HG03565 (cell line): ENCODE data around the gene OPN1MW3.
A peak's percentile ranks its signal among the peaks of the same experiment; 100 is the strongest.
"Not testable (repeated sequence)": the region's sequence is repeated elsewhere in the genome, so short reads cannot be mapped to it uniquely, and the experiment has no call there.

ENCODE experiments used
- ATAC-seq: cut with Tn5 transposase; IDR thresholded peaks from one replicate; pipeline ENCODE4 v1.9.1; 2021; ENCODE audit warnings: mild to moderate bottlenecking, moderate library complexity; ENCODE audit not compliant: unreplicated experiment

Gene OPN1MW3

DNA sequence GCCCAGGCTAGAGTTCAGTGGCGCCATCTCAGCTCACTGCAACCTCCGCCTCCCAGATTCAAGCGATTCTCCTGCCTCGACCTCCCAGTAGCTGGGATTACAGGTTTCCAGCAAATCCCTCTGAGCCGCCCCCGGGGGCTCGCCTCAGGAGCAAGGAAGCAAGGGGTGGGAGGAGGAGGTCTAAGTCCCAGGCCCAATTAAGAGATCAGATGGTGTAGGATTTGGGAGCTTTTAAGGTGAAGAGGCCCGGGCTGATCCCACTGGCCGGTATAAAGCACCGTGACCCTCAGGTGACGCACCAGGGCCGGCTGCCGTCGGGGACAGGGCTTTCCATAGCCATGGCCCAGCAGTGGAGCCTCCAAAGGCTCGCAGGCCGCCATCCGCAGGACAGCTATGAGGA is at the start of gene OPN1MW3:
Gene OPN1MW3 (plus strand): TSS at position 301 of the 400 bp plus-strand sequence. CDS start 38 bp downstream, at position 339.
- not testable (repeated sequence) for ATAC-seq

- peak; percentile 84 for ATAC-seq
Measured at GRCh38 chrX:154209670-154210418, 47.5 kb upstream of the OPN1MW3 start.

- not testable (repeated sequence) for ATAC-seq
Measured at GRCh38 chrX:154211057-154211456, 46.3 kb upstream of the OPN1MW3 start.

GRCh38 chrX:154211499-154211898 is 45.9 kb upstream of the OPN1MW3 start:
- not testable (repeated sequence) for ATAC-seq

- ATAC-seq: not testable (repeated sequence)
Measured at GRCh38 chrX:154219456-154219855, 37.9 kb upstream of the OPN1MW3 start, which contains the start of gene OPN1MW2. Gene OPN1MW2 (plus strand): TSS chrX:154219756. CDS start chrX:154219816, 60 bp downstream.

DNA sequence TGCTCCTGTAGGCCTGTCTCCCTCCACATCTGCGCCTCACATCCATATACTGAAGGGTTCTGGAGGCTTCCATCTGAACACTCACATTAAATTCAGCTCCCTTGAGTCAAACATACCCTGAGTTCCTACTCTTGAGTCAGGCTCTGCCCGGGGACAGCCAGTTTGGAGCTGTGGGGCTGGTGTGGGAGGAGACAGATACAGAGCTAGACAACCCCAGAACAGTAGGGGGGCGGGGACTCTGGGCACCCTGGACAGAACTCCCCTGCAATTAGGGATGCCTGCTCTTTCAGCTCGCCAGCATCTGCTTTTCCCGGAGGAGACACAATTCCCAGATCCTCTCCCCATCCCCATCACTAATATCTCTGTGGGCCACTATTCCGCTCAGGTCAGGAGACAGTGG is 32.1 kb upstream of the OPN1MW3 start:
- not testable (repeated sequence) for ATAC-seq

GRCh38 chrX:154226706-154227105 is 30.7 kb upstream of the OPN1MW3 start:
- not testable (repeated sequence) for ATAC-seq

GRCh38 chrX:154231443-154231842 is 25.9 kb upstream of the OPN1MW3 start:
- not testable (repeated sequence) for ATAC-seq

- ATAC-seq: not testable (repeated sequence)
Measured at GRCh38 chrX:154233620-154234019, 23.8 kb upstream of the OPN1MW3 start.

DNA sequence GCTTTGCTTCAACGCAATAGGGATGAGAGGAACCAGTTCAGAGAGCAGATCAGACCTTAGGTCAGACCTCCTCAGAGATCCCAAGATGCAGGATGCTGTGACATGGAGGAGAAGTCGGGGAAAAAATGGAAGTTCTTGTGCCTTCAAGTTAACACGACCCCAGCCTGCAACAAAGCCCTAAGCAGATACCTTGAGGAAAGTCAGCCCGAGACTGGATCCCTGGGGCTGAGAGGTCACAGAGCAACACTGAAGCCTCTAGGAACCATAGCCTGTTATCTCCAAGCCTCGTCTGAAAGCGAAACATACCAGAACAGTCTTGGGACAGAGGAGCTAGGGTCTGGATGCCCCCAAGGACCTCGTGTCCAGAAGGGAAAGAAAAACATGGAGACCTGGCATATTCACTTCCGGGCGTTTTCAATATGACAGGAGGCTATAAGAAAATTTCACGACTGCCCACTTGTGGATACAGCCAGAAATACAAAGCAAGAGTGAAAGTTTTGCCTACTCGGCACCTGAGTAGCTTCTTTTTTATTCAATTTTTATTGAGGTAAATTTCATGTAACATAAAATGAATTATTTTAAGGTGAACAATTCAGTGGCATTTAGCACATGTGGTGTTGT is 18.3 kb upstream of the OPN1MW3 start:
- ATAC-seq: not testable (repeated sequence)

DNA sequence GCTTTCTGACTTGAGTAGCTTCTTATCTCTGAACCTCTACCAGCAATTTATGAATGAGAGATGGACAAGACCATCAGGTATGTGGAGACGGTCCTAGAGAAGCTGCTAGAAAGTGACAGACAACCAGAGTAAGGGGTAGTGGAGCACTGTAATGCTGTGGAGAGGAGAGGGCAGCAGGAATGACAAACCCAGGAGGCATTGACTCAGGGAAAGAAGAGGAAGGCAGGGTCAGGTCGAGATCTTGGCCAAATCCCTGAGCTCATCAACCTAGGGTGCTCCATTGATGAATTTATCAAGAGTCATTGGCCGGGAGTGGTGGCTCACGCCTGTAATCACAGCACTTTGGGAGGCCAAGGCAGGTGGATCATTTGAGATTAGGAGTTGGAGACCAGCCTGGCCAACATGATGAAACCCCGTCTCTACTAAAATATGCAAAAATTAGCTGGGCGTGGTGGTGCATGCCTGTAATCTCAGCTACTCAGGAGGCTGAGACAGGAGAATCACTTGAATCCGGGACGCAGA is 17.3 kb upstream of the OPN1MW3 start:
- ATAC-seq: not testable (repeated sequence)

DNA sequence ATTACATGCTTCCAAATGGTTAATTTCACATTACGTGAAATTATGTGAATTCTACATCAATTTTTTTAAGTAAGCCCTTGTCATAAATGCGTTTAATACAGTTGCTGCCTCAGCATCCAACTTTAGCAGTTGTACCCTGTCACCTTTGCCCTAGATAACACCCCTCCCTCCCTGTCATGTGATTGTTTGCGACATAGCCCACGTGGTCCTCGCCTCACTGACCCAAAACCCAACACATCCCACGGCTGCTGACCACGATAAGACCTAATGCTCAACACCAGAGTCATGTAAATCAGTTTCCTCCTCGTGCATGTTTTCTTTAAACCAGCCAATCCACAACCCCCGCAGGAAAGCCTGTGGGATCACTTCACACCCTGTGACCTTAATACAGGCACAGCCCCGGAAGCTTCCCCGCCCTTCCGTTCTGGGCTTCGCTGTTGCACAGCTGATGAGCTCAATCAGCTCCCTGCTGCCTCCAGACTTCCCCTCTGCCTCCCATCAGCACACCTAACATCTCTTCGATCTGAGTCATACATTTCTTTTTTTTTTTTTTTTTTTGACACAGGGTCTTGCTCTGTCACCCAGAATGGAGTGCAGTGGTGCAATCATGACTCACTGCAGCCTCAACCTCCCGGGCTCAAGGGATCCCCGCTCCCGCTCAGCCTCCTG is 9.9 kb upstream of the OPN1MW3 start:
- peak; percentile 43 for ATAC-seq

- not testable (repeated sequence) for ATAC-seq
Measured at GRCh38 chrX:154248076-154248475, 9.3 kb upstream of the OPN1MW3 start.

DNA sequence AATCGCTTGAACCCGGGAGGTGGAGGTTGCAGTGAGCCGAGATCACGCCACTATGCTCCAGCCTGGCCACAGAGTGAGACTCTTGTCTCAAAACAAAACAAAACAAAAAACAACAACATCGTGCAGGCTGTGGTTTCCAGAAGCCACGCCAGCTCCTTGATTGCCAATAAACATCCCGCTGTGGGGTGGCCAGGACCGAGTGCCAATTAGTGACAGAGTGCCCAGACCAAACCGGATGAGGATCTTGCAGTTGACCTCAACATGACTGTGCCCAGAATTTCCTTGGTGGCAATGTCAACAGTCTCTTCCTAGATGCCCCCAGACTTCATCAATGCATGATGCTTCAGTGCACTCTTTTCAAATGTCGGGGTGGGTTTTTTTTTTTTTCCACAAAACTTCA is 1.3 kb downstream of the OPN1MW3 start:
- ATAC-seq: not testable (repeated sequence)

GRCh38 chrX:154263072-154263471 is 5.7 kb downstream of the OPN1MW3 start:
- not testable (repeated sequence) for ATAC-seq

DNA sequence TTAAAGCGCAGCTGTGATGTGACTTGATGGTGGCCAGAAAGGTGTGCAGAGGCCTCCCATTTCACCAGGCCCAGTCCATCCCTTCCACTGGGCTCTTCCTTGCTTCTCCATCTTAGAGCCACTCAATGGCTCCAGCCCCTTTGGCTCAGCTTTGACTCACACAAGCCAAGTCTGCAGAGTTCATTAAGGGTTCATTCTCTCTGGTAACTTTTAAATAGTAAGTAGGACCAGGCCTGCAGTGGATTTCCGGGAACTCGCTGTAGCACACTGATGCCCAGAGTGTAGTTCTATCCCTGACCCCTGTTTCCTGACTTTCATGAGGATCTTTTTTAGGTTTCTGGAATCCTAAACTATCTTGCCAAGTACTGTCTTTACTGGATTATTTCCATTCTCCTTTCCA is 11.9 kb downstream of the OPN1MW3 start:
- ATAC-seq: not testable (repeated sequence)

GRCh38 chrX:154284489-154285338 is 27.3 kb downstream of the OPN1MW3 start:
- ATAC-seq: not testable (repeated sequence)

DNA sequence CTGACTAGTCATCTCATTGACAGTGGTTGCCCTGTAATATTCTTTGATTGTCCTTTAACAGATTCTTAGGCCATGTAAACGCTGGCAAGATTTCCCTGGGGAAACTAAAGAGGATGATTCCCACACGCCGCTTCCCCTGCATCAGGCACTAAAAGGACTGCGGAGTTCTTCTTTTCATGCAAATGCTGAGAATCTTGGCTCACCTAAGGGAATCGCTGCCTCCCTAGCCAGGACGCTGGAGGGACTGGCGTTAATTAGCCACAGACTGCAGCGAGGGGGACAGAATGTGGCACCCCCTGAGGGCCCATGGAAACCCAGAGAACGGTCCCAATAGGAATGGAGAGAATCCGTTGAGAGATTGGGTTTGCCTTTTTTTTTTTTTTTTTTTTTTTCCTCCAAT is 29.0 kb downstream of the OPN1MW3 start:
- ATAC-seq: not testable (repeated sequence)

DNA sequence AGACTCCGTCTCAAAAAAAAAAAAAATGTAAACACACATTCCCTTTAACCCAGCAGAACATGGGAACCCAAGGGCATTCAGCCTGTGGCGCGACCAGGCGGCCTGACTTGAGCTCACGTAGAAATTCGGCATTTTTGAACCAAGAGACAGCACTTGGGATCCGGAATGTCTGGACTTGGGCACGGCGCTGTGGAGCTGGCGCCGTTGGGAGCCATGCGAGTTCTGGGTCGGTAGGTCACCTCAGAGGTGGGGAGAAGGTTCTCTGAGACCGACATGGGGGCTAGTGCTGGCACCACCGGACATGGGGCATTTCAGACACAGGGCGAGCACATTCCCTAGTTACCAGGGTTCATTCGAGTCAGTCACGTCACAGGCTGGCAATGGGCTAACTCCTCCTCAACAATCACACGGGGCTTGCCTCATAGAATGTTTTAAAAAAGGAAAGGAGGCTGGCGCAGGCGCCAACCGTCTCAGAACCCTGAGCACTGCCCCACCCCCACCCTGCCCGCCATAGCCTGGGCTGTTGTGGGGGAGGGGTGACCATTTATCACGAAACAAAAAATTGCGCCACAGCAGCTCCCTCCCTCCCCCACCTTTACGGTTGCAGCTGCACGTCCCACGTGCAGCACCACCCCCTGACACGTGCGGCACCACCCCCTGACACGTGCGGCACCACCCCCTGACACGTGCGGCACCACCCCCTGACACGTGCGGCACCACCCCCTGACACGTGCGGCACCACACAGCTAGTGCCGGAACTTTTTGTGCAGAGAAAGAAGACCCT is 37.6 kb downstream of the OPN1MW3 start, which contains the start of gene TEX28:
Gene TEX28 (minus strand): TSS at position 334 of the 784 bp plus-strand sequence. CDS start 3,007 bp downstream, outside the sequence.
- ATAC-seq: no peak
